Stimulated activated CD4-positive, alpha-beta T cell treated with anti-CD3 and anti-CD28 coated beads, TNF-alpha, amount 100 ng/mL, for 24 hours (primary cell): ENCODE measurements around the gene TTYH3.
"Not testable (repeated sequence)": the region's sequence is repeated elsewhere in the genome, so short reads cannot be mapped to it uniquely, and the experiment has no call there.

Experiments
- DNase-seq, 3 experiments: peaks; one replicate each; pipeline ENCODE4 v3.0.0-alpha.2; 2020; ENCODE audit warnings: low read depth in 3 of 3

TTYH3 gene, protein sequence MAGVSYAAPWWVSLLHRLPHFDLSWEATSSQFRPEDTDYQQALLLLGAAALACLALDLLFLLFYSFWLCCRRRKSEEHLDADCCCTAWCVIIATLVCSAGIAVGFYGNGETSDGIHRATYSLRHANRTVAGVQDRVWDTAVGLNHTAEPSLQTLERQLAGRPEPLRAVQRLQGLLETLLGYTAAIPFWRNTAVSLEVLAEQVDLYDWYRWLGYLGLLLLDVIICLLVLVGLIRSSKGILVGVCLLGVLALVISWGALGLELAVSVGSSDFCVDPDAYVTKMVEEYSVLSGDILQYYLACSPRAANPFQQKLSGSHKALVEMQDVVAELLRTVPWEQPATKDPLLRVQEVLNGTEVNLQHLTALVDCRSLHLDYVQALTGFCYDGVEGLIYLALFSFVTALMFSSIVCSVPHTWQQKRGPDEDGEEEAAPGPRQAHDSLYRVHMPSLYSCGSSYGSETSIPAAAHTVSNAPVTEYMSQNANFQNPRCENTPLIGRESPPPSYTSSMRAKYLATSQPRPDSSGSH

DNA sequence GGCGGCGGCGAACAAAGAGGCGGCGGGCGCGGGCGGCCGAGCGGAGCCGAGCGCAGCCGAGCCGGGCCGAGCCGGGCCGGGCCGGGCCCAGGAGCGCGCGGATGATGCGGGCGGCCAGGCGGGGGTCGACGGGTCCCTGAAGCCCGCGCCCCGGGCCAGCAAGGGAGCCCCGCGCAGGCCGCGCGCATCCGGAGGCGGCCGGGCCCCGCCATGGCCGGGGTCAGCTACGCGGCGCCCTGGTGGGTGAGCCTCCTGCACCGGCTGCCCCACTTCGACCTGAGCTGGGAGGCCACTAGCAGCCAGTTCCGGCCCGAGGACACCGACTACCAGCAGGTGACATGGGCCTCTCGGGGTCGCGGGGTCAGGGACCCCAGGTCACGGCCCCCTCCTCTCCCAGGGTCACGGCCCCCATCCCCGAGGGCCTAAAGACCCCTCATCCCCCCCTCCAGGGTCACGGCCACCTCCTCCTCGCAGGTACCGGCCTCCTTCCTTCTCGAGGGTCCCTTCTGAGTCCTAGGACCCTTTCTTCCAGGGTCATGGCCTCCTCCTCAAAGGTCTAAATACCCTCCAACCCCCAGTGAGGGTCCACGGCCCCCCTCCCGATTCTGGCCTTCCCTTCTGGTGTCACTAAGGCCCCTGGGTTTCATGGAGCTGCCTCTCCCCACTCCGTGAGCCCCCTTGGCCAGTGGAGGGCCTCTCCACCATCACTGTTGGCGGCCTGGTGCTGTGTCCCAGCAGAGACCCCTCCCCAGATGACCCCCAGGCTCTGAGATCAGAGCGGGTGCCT, at the start of gene TTYH3:
TSS of gene TTYH3 (plus strand) at position 41 of the 787 bp plus-strand sequence. CDS start at position 211, 170 bp downstream.
- DNase-seq: no peak

DNA sequence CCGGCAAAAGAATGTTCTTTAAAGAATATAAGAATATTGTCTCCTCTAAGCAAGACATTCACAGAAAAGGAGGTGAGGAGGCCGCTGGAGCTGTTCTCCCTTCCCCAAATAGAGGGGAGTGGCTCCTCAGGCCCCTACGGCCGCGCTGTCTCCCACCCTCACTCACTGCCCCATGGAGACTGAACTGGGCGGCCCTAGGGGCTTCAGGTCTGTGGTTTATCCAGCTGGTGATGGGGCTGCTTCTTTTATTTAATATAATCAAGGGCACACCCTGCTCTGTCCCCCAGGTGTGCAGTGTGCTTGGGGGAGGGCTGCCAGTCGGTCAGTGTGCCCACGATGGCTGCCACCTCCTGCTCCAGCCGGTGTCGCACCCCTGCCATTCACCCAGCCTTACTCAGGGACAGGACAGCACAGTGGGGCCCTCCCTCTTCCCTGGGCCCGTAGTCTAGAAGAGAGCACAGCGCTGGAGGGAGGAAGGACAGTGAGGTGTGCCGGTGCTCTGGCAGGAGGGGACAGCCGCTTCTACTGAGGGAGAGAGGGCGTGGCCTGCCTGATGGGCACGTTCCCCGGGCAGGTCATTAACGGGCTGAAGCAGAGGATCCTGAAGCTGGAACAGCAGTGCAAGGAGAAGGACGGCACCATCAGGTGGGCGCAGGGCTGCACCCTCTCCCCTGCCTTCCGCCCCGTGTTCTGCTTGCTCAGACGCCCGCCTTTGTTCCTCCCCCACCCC, 49.6 kb upstream of the TTYH3 start:
- no peak for DNase-seq

DNA sequence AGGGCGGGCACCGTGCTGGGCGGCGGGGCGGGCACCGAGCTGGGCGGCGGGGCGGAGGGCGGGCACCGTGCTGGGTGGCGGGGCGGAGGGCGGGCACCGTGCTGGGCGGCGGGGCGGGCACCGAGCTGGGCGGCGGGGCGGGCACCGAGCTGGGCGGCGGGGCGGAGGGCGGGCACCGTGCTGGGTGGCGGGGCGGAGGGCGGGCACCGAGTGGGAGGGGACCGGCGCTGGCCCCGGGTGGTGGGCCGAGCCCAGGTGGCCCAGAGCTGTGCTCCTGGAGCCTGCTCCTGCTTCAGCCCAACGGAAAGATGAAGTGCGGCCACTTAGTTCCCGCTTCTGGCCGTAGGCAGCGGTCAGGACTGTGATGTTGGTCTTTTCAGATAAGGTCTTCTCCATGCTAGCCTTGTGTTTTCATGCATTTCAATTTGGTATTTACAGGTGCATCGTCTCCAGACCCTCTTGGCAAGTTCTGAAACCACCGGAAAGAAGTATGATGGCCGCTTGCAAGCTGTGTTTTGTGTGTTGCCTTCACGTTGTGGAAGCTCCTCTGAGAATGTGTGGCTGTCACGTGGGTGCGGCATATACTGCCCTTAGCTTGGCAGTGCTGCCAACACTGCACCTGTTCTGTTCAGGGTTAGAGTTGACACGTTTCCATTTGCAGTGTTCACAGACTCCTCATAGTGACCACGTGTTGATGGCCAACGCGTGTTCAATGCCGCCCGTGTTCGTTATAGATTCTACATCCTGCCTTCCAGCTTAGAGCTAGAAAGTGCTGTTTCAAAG, 47.8 kb upstream of the TTYH3 start:
- no peak for DNase-seq

DNA sequence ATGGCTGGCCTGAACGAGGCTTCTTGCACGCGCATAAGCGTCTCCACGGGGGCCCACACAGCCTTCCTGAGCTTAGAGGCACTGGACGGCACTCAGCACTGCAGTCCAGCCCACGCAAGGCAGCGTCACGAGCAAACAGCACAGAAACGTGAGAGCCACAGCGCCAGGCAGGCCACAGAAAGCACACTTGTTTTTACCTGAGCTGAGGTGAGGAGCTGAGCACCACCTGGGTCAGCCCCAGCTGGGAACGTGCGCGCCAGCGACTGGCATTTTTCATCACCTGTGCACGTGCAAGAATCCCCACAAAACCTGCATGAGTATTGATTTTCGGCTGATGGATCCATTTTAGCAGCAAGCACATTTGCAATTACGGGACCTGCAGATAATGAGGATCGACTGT, 46.3 kb upstream of the TTYH3 start:
- no peak for DNase-seq

DNA sequence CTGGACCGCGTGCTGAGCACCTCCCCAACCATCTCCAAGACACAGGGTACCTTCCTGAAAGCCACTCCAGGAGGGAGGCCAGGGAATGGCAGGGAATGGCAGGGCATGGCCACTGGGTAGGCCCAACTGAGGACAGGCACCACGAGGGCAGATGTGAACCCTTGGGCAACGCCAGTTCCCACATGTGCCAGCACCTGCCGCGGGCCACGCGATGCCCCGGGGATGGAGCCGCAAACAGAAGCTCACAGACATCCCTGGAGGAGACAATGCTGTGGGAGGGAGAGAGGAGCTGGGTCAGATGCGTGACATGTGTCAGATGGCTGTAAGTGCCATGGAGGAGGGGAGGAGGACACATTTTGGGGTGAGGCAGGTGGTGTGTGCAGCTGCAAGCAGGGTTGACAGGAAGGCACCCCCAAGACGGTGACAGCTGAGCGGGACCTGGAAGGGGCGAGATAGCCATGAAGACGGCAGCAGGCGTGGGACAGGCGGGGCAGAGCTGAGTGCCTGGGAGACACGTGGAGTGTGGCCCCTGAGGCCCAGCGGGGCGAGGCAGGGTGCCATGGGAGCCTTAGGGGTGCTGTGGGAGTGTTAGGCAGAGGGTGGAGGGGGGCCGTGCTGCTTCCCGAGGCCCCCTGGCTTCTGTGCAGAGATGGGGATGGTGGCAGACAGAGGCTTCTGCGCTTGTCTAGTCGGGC, 45.3 kb upstream of the TTYH3 start:
- no peak for DNase-seq

DNA sequence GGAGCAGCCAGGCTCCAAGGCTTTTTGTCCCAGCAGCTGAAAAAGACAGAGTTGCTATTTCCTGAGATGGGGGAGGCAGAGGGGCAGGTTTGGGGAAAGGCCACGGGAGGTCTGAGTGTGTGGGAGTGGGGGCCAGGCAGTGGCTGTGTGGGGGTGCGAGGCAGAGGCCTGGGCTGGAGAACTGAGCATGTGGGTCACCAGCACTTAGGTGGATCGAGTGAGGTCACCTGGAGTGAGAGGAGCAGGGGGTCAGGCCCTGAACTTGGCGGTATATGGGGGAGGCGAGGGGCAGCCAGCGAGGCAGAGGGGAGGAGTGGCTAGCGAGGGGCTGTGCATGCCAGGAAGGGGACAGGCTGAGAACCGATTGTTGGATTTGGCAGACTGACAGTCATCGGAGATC, 44.7 kb upstream of the TTYH3 start:
- DNase-seq: no peak

DNA sequence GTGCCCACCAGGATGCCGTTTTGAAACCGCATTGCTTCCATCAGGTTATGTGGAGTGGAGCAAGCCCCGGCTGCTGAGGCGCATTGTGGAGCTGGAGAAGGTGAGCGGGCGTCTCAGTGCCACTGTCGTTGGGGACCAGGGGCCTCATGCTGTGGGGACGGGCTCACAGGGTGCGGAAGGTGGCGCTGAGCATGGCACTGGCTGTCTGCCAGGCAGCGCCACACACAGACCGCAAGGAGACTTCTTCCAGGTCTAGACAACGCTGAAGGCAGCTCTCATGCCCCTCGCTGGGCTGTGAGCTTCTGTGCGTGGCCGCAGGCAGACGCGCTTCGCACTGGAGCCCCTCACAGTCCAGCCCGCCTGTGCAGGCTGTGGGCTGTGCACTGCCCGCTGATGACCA, 44.0 kb upstream of the TTYH3 start:
- no peak for DNase-seq

DNA sequence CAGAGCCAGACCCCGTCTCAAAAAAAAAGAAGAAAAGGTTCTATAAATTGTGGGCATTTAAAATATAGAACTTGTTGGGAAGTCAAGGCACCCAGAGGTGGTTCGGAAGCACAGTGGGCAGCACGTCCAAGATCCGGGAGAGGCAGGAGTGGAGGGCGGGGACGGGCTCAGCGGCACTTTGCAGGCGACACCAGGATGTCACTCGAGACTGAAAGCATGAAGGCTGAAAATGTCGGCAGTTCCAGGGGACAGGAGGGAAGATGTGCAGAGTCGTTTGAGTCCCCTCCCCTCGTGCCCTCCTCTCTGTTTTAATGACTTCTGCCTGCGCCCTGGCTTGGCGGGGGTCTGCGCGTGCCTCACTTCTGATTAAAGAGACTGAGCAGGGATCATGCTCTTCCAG, 42.4 kb upstream of the TTYH3 start:
- DNase-seq: no peak

DNA sequence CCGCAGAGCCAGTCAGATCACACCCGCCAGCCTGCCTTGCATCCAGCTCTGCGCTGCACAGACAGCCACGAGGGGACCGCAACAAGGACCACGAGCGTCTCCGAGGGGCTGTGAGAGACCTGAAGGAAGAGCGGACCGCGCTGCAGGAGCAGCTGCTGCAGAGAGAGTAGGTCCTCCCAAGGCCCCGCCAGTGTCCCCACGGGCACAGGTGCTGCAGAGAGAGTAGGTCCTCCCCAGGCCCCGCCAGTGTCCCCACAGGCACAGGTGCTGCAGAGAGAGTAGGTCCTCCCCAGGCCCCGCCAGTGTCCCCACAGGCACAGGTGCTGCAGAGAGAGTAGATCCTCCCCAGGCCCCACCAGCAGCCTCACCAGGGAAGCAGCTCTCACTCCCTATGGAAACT, 41.8 kb upstream of the TTYH3 start:
- not testable (repeated sequence) for DNase-seq

DNA sequence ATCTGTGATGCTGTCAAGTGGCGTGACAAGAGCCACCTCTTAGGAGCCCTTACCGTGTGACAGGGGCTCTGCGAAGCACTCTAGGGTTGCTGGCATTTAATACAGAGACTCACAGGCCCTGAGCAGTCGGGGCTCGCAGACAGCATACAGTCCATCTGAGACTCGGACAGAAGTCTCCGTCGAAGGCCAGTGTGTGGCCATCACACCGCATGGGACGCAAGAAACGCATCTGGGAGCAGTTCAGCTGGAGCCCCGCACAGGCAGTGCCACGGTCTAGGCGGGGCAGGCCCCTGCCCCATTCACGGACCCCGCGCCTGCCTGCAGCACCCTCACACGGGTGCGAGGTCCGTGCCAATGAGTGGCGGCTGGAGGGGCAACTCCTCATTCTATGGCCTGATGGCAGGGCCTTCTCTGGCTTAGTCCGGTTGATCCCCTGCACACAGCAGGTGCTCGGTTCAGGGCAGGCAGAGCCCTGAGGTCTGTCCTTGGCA, 39.4 kb upstream of the TTYH3 start:
- DNase-seq: no peak

DNA sequence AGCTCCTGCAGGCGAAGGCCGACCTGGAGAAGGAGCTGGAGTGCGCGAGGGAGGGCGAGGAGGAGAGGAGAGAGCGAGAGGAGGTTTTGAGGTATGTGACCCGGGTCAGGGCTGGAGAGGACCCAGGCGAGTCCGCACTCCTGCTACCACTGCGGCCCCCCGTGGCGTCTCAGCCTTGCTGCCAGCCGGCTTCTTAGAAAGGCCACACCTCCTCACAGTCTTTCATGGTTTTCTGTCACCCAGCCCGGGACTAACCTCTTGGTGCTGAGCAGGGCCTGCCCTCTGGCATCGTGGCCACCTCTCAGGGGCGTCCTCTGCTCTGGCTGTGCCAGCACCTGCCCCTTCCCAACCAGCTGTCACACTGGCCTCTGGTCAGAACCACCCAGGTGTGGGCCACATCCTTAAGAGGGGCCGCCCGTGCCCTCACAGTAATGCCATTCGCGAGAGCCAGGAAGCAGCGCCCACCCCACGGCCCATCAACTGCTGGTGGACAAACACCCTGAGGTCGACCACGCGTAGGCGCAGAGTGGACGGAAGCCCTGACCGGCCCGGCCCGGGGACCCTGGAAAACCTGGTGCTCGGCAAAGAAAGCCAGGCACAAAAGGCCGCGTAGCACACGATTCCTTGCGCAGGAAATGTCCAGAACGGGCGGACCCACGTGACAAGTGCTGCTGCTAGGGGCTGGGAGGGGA, 38.6 kb upstream of the TTYH3 start:
- DNase-seq: no peak

DNA sequence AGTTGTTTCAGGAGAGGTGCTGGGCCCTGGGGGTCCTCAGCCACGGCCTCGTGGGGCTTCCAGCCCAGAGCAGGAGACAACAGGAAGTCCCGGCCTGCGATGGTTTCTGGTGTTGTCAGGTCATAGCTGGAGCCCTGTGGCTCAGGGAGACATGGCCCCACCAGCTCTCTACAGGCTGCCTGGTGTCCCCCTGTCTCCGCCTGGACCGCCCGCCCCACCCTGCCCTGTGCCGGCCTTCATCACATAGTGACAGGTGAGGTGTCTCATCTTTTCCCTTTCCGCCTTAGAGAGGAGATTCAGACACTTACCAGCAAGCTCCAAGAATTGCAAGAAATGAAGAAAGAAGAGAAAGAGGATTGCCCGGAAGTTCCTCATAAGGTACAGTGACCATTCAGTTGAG, 37.2 kb upstream of the TTYH3 start:
- DNase-seq: no peak

DNA sequence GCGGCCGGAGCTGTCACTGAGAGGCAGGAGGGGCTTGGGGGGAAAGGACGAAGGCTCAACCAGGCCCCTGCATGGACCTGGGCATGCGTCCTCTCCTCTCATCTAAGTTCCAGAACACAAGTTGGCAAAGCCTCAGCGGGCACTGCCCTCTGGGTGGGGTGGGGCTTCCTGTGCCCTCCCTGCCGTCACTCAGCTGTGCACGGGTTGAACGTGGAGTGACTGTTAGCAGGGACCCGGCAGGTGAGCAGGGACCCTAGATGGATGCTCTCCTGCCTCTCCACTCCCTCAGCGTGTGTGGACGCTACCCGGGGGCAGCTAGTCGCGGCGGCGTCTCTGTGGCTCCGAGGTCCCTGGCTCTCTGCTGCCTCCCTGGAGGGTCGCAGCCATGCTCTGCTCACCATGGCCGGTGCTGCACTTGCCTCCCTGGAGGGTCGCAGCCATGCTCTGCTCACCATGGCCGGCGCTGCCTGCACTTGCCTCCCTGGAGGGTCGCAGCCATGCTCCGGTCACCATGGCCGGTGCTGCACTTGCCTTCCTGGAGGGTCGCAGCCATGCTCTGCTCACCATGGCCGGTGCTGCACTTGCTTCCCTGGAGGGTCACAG, 36.4 kb upstream of the TTYH3 start:
- no peak for DNase-seq

DNA sequence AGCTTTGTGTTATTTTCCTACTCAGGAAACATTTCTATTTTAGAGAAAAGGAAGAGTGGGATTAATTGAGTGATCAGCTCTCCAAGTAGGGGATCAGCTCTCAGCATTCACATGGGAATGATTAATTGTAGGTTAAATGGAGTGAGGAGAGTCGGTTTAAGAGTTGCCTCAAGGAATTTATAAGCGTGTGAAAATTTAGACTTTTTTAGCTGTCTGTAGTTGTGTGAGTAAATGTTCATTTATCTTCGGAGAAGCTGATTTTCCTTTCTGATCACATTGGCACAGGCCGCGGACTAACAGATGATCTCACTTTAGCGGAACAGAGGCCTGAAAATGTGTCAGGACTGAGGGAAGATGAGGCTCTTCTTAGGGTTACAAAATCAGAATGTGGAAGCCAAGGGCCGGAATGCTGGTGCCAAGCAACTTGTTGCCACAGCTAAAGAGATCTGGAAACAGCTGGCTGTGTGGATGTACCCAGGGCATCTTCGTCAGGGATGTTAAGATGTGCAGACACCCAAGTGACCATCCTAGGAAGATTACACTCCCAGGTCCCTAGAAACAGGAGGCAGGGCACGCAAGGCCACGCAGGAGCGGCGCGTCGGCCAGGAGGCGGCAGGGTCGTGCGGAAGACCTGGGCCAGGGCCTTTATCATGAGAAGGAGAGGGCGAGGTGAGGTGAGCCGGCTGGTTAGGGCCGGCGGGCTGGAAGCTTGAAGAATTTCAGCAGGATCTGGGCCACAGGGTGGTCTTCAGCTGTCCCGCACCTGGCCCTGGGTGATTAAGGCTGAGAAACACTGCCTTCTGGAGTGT, 35.1 kb upstream of the TTYH3 start:
- DNase-seq: no peak

DNA sequence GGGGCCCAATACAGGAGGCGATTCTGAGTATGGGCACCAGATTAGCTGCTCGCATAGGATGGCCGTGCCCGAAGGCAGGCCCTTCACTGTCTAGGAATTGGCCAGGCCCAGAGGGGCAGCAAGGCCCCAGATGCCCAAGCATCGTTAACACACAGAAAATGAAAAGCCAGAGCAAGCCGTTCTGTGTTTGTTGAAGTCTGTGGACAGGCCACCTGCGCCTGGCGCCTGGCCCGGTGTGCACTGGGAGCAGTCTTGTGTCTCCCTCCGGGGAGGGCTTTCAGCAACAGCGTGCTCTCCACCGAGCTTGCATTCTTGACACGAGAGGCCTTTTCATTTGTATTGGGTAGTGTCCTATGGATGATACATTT, 34.5 kb upstream of the TTYH3 start:
- no peak for DNase-seq

DNA sequence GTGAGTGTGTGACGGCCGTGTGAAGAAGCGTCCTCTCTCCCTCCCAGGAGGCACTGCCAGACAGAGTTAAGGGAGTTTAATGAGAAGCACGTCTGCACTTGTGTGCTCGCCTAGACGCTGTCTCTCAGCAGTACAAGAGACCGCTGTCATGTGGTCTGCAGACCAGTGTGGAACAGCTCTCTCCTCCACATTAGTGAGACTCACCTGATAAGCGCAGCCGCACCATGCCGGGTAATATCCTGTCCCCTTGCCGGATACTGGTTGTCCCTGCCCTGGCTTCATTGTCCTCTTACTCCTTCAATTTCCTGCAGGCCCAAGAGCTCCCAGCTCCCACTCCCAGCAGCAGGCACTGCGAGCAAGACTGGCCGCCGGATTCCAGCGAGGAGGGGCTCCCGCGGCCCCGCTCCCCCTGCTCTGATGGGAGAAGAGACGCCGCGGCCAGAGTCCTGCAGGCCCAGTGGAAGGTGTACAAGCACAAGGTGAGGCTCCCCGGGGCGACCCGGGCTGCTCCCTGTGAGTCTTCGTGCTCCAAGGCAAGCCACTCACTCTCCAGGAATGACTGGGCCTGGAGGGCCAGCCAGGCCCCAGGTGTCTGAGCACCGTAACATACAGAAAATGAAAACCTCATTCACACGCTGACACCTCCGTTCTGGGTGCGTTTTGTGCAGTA, 33.5 kb upstream of the TTYH3 start:
- no peak for DNase-seq

DNA sequence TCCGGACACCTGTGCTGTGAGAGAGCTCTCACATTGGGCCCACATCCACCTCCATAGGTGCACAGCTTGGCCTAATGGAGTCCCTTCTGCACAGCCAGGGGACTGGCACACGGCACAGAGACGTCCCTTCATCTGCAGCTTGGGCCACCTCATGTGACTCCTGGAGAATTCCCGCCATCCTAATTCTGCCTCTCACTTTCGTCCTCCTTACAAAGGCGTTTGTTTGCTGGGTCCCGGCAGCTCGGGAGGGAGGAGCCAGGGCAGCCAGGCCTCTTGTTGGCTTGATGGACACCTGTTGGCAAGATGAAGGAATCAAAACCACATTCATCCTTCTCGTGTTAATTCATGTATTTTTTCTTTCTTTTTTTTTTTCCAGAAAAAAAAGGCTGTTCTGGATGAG, 30.7 kb upstream of the TTYH3 start:
- DNase-seq: no peak

DNA sequence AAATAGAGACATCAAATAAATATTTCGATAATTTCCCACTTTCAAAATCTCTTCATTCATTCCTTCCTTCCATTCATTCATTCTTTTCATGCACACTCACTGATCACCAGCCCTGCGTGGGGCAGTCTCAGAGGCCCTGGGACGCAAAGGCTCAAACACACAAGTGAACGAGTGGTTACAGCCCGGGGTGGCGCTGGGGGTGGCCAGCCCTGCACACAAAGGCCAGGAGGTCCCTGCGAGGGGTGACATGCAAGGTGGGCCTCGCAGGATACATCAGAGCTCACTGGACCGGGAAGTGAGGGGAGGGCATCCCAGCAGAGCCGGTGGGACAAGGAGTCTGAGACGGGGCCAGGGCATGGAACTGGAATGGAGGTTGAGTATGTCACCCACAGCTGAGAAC, 29.9 kb upstream of the TTYH3 start:
- no peak for DNase-seq
